ENCODE measurements around the gene MIS18A. TPM values are rescaled to one million over a fixed set of nuclear protein-coding genes. Genes with fewer than 3 reads are reported as not detected.

The MIS18A gene
- total RNA-seq, 3 donors from 2014 or later, result 6.6 to 16.3 (median 6.9) TPM

- no peak overlapping the region for H3K4me3 ChIP-seq
- no peak for DNase-seq
- TF ChIP-seq, protein P1, sequence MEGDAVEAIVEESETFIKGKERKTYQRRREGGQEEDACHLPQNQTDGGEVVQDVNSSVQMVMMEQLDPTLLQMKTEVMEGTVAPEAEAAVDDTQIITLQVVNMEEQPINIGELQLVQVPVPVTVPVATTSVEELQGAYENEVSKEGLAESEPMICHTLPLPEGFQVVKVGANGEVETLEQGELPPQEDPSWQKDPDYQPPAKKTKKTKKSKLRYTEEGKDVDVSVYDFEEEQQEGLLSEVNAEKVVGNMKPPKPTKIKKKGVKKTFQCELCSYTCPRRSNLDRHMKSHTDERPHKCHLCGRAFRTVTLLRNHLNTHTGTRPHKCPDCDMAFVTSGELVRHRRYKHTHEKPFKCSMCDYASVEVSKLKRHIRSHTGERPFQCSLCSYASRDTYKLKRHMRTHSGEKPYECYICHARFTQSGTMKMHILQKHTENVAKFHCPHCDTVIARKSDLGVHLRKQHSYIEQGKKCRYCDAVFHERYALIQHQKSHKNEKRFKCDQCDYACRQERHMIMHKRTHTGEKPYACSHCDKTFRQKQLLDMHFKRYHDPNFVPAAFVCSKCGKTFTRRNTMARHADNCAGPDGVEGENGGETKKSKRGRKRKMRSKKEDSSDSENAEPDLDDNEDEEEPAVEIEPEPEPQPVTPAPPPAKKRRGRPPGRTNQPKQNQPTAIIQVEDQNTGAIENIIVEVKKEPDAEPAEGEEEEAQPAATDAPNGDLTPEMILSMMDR (IDR thresholded peaks at IDR 0.05), result no peak
- no peaks in the 10 kb centered on the region for H3K4me1 ChIP-seq (ENCODE audit: low read depth)
- H3K36me3 ChIP-seq (ENCODE audit: low read depth), result no peaks in the 10 kb centered on the region
- ATAC-seq, result no peak
- intact Hi-C loops (cut with DNase I, micrococcal nuclease), result no loop called here
- no peaks in the 10 kb centered on the region for H3K9me3 ChIP-seq
Measured at GRCh38 chr21:32233055-32233546, 45.7 kb downstream of the MIS18A start.

DNA sequence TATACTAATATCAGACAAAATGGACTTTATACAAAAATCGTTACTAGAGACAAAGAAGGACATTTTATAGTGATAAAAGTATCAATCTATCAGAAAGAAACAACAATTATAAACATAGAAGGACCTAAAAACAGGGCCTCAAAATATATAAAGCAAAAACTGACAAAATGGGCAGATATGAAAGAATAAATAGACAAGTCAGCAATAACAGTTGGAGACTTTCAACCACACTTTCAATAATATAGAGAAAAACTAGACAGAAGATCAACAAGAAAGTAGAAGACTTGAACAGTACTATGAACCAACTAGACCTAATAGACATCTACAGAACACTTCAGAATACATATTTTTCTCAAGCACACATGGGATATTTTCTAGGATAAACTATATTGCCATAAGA is 52.4 kb downstream of the MIS18A start:
- intact Hi-C loops (cut with DNase I, micrococcal nuclease), result no loop called here
- no peaks in the 10 kb centered on the region for H3K36me3 ChIP-seq (ENCODE audit: low read depth)
- no peak for ATAC-seq
- H3K4me1 ChIP-seq (ENCODE audit: low read depth), result no peaks in the 10 kb centered on the region
- DNase-seq, result no peak
- TF ChIP-seq, protein P1 (IDR thresholded peaks at IDR 0.05), result no peak
- no peaks in the 10 kb centered on the region for H3K9me3 ChIP-seq
- no peak overlapping the region for H3K4me3 ChIP-seq

Other genes starting within 250 kb of the MIS18A start
- not detected for gene MRAP, start 19.8 kb upstream of the MIS18A start, total RNA-seq
- 10 to 100 TPM in 1 of 3 donors, 1 to 10 TPM in 2; 8.4 to 13.5 (median 8.7) TPM for gene URB1, start 114.0 kb upstream of the MIS18A start, total RNA-seq
- gene EVA1C, start 133.7 kb upstream of the MIS18A start, total RNA-seq, result 10 to 100 TPM; 13.7 to 27.8 (median 15.3) TPM